Osteoblast (primary cell): ENCODE measurements around the gene ABCF3. TPM values are rescaled to one million over a fixed set of nuclear protein-coding genes. Genes with fewer than 3 reads are reported as not detected.

Experiments used
- DNase-seq: peaks from one replicate; pipeline ENCODE4 v3.0.0; 2011; ENCODE audit warnings: low spot score, mixed read lengths; ENCODE audit not compliant: insufficient read length; ENCODE audit errors: missing footprints
- H2AFZ ChIP-seq: 2 replicates; pipeline ENCODE4 v1.6.0; 2011; ENCODE audit warnings: mild to moderate bottlenecking, low read length
- H3K27ac ChIP-seq: 2 replicates; pipeline ENCODE4 v1.5.1; 2011; ENCODE audit warnings: mild to moderate bottlenecking, low read depth, low read length, moderate library complexity
- H3K27me3 ChIP-seq: 2 replicates; pipeline ENCODE4 v1.6.0; 2012; ENCODE audit warnings: mild to moderate bottlenecking, control low read depth, inconsistent platforms, low read length, moderate library complexity; ENCODE audit not compliant: insufficient read depth
- H3K36me3 ChIP-seq: 2 replicates; pipeline ENCODE4 v1.5.1; 2011; ENCODE audit warnings: mild to moderate bottlenecking, low read length, control low read depth, moderate library complexity; ENCODE audit not compliant: insufficient read depth
- H3K4me1 ChIP-seq: 2 replicates; pipeline ENCODE4 v1.5.1; 2011; ENCODE audit warnings: mild to moderate bottlenecking, low read length, control low read depth, moderate library complexity; ENCODE audit not compliant: insufficient read depth
- H3K4me2 ChIP-seq: 2 replicates; pipeline ENCODE4 v1.6.0; 2011; ENCODE audit warnings: mild to moderate bottlenecking, low read length; ENCODE audit not compliant: insufficient read depth
- H3K4me3 ChIP-seq: fragments of 200-600 bp; sonication (generic); 3 replicates; pipeline ENCODE4 v1.5.1; 2012; ENCODE audit warnings: mild to moderate bottlenecking, low read length, inconsistent platforms; ENCODE audit not compliant: insufficient read depth
- H3K79me2 ChIP-seq: 2 replicates; pipeline ENCODE4 v1.6.0; 2012; ENCODE audit warnings: mild to moderate bottlenecking, low read length, control low read depth, inconsistent platforms; ENCODE audit not compliant: insufficient read depth
- H3K9me3 ChIP-seq: 2 replicates; pipeline ENCODE4 v1.5.1; 2011; ENCODE audit warnings: low read depth, low read length, control low read depth
- H4K20me1 ChIP-seq: 2 replicates; pipeline ENCODE4 v1.6.0; 2012; ENCODE audit warnings: mild to moderate bottlenecking, low read length, control low read depth; ENCODE audit not compliant: insufficient read depth
- CTCF ChIP-seq: IDR thresholded peaks from 2 replicates; pipeline ENCODE4 v1.5.1; 2011; ENCODE audit warnings: mild to moderate bottlenecking, low read depth, low read length, moderate library complexity; ENCODE audit errors: extremely low read depth
- total RNA-seq: library from RNA; depleted of rRNA; stranded (reverse); fragments of >200 nt; gene quantifications from 2 replicates; pipeline ENCODE4 v1.2.3, GENCODE V29; 2012

ABCF3 gene
- total RNA-seq, 1 donor = 46.7 TPM

DNA sequence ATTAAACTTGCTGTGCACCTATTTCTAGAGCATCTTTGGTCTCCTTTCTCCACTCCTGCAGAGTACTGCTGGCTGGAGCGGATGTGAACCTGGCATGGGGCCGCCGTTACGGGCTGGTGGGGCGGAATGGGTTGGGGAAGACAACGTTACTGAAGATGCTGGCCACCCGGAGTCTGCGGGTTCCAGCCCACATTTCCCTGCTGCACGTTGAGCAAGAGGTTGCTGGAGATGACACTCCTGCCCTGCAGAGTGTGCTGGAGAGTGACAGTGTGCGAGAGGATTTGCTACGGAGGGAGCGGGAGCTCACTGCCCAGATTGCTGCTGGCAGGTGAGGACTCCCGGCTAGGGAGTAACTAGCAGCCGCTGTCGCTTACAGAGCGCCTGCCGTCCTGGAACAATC is 2.1 kb downstream of the ABCF3 start:
- H4K20me1 ChIP-seq = peaks cover 35% of the 10 kb centered on the region
- peaks cover 83% of the 10 kb centered on the region for H3K36me3 ChIP-seq
- DNase-seq = no peak
- H3K27ac ChIP-seq = no peak overlapping the region
- no peaks in the 10 kb centered on the region for H3K9me3 ChIP-seq
- H3K27me3 ChIP-seq = no peaks in the 10 kb centered on the region
- TF ChIP-seq CTCF = no peak
- peak overlapping the region; percentile 81 for H3K4me2 ChIP-seq
- H3K79me2 ChIP-seq = peaks cover 54% of the 10 kb centered on the region
- H2AFZ ChIP-seq = no peak overlapping the region
- no peak overlapping the region for H3K4me3 ChIP-seq
- peaks cover 20% of the 10 kb centered on the region for H3K4me1 ChIP-seq

- H3K27ac ChIP-seq = no peak overlapping the region
- H3K4me3 ChIP-seq = no peak overlapping the region
- peaks cover 20% of the 10 kb centered on the region for H3K4me1 ChIP-seq
- H2AFZ ChIP-seq = no peak overlapping the region
- no peak for DNase-seq
- no peaks in the 10 kb centered on the region for H3K27me3 ChIP-seq
- no peak for TF ChIP-seq CTCF
- H3K4me2 ChIP-seq = no peak overlapping the region
- peaks cover 49% of the 10 kb centered on the region for H3K79me2 ChIP-seq
- no peaks in the 10 kb centered on the region for H3K9me3 ChIP-seq
- peaks cover 82% of the 10 kb centered on the region for H3K36me3 ChIP-seq
- peaks cover 35% of the 10 kb centered on the region for H4K20me1 ChIP-seq
These were observed 3.4 kb downstream of the ABCF3 start for GRCh38 chr3:184189421-184189820.

- TF ChIP-seq CTCF = no peak
- H3K79me2 ChIP-seq = peaks cover 31% of the 10 kb centered on the region
- H4K20me1 ChIP-seq = peaks cover 24% of the 10 kb centered on the region
- no peak overlapping the region for H3K27ac ChIP-seq
- no peaks in the 10 kb centered on the region for H3K4me1 ChIP-seq
- no peaks in the 10 kb centered on the region for H3K27me3 ChIP-seq
- no peak overlapping the region for H3K4me2 ChIP-seq
- peaks cover 85% of the 10 kb centered on the region for H3K36me3 ChIP-seq
- peak; percentile 44 for DNase-seq
- H2AFZ ChIP-seq = no peak overlapping the region
- H3K4me3 ChIP-seq = no peak overlapping the region
- H3K9me3 ChIP-seq = no peaks in the 10 kb centered on the region
These were observed 6.9 kb downstream of the ABCF3 start for GRCh38 chr3:184192889-184193288.

DNA sequence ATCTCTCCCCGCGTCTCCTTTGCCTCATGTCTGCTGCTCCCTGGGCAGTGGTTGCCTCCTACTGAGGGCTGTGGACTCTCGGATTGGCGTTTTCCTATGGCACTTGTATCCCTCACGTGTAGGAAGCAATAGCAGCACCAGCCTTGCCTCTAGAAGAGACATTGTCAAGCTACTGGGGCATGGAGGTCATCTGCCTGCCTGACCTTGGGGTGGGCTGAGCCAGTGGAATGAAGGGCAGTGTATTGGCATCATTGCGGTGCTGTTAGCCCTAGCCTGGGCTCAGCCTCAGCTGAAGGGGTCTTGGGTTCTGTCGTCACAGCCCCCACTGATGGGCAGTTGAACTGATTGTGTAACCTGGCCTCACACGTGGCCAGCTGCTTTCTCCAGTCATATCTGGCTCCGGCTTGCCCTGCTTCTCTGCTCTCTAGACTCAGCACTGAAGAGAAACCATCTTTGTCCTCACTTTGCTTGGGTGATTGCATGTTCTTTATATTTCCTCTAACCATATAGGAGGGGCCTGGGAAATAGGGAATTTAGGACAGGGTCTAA is 8.1 kb downstream of the ABCF3 start:
- Histone ChIP-seq H3K27me3 (no peaks in the 10 kb centered on the region), H3K79me2 (peaks cover 19% of the 10 kb centered on the region), H3K9me3 (no peaks in the 10 kb centered on the region), H3K27ac (no peak overlapping the region), H3K4me3 (no peak overlapping the region), H3K4me2 (no peak overlapping the region), H2AFZ (no peak overlapping the region), H3K36me3 (peaks cover 73% of the 10 kb centered on the region), H4K20me1 (peaks cover 15% of the 10 kb centered on the region), H3K4me1 (no peaks in the 10 kb centered on the region)
- no peak for TF ChIP-seq CTCF
- DNase-seq = no peak
